ENCODE data around the gene VGLL3. TPM values are rescaled to one million over a fixed set of nuclear protein-coding genes. Genes with fewer than 3 reads are reported as not detected.

Gene VGLL3
- total and polyA plus RNA-seq, 3 experiments from 2014 or later, result not detected

GRCh38 chr3:86993704-86994103 is 2.8 kb upstream of the VGLL3 start:
- ChIA-PET CTCF (no interaction called here), POLR2A (no interaction called here)
- H3K4me1 Mint-ChIP-seq, result peaks cover 0 to 10% (median 0%) of the 10 kb centered on the region in 3 donors
- no peak overlapping the region for H3K27ac Mint-ChIP-seq
- H3K27ac ChIP-seq (ENCODE audit: low read depth, low read length), result no peak overlapping the region
- peaks cover 6 to 17% of the 10 kb centered on the region in 2 donors for H3K27me3 Mint-ChIP-seq
- no peak overlapping the region for H3K4me3 Mint-ChIP-seq
- DNase-seq, result no peak
- H3K27me3 ChIP-seq (ENCODE audit: insufficient read depth, low read length, poor library complexity, severe bottlenecking), result no peaks in the 10 kb centered on the region
- H3K4me3 ChIP-seq (ENCODE audit: low read length), result no peak overlapping the region
- no peaks in the 10 kb centered on the region for H3K4me1 ChIP-seq (ENCODE audit: insufficient read depth, low read length)
- H3K9me3 ChIP-seq (ENCODE audit: low read length), result no peaks in the 10 kb centered on the region
- H3K36me3 Mint-ChIP-seq, result no peaks in the 10 kb centered on the region
- peaks cover 0 to 7% (median 6%) of the 10 kb centered on the region in 5 donors for H3K9me3 Mint-ChIP-seq
- H3K36me3 ChIP-seq (ENCODE audit: insufficient read depth, low read length), result no peaks in the 10 kb centered on the region

GRCh38 chr3:86991840-86992435 is 989 bp upstream of the VGLL3 start:
- Mint-ChIP-seq H3K27ac (no peak overlapping the region), H3K27me3 (peaks cover 6 to 17% of the 10 kb centered on the region in 2 donors), H3K9me3 (peaks cover 0 to 7% (median 6%) of the 10 kb centered on the region in 5 donors), H3K36me3 (no peaks in the 10 kb centered on the region), H3K4me1 (peaks cover 0 to 10% (median 0%) of the 10 kb centered on the region in 3 donors), H3K4me3 (no peak overlapping the region)
- no peak overlapping the region for H3K4me3 ChIP-seq (ENCODE audit: low read length)
- H3K36me3 ChIP-seq (ENCODE audit: insufficient read depth, low read length), result no peaks in the 10 kb centered on the region
- no peak overlapping the region for H3K27ac ChIP-seq (ENCODE audit: low read depth, low read length)
- ChIA-PET CTCF (no interaction called here), POLR2A (no interaction called here)
- no peak for DNase-seq
- no peaks in the 10 kb centered on the region for H3K4me1 ChIP-seq (ENCODE audit: insufficient read depth, low read length)
- H3K27me3 ChIP-seq (ENCODE audit: insufficient read depth, low read length, poor library complexity, severe bottlenecking), result no peaks in the 10 kb centered on the region
- H3K9me3 ChIP-seq (ENCODE audit: low read length), result no peaks in the 10 kb centered on the region

- no peak overlapping the region for H3K27ac ChIP-seq (ENCODE audit: low read depth, low read length)
- H3K27me3 ChIP-seq (ENCODE audit: insufficient read depth, low read length, poor library complexity, severe bottlenecking), result no peaks in the 10 kb centered on the region
- ChIA-PET POLR2A (no interaction called here), CTCF (no interaction called here)
- DNase-seq, result no peak
- H3K4me1 Mint-ChIP-seq, result peaks cover 0 to 10% (median 0%) of the 10 kb centered on the region in 3 donors
- H3K9me3 Mint-ChIP-seq, result peaks cover 0 to 7% (median 6%) of the 10 kb centered on the region in 5 donors
- no peak overlapping the region for H3K27ac Mint-ChIP-seq
- H3K9me3 ChIP-seq (ENCODE audit: low read length), result no peaks in the 10 kb centered on the region
- H3K36me3 ChIP-seq (ENCODE audit: insufficient read depth, low read length), result no peaks in the 10 kb centered on the region
- H3K4me3 Mint-ChIP-seq, result no peak overlapping the region
- peaks cover 6 to 17% of the 10 kb centered on the region in 2 donors for H3K27me3 Mint-ChIP-seq
- H3K4me1 ChIP-seq (ENCODE audit: insufficient read depth, low read length), result no peaks in the 10 kb centered on the region
- no peak overlapping the region for H3K4me3 ChIP-seq (ENCODE audit: low read length)
- no peaks in the 10 kb centered on the region for H3K36me3 Mint-ChIP-seq
Measured at GRCh38 chr3:86991482-86991815, 500 bp upstream of the VGLL3 start.

- Mint-ChIP-seq H3K4me3 (peak overlapping the region in 1 of 7 donors; percentile 3), H3K27ac (no peak overlapping the region), H3K9me3 (peaks cover 0 to 7% (median 6%) of the 10 kb centered on the region in 5 donors), H3K4me1 (peaks cover 0 to 10% (median 0%) of the 10 kb centered on the region in 3 donors), H3K36me3 (no peaks in the 10 kb centered on the region), H3K27me3 (peaks cover 5 to 17% of the 10 kb centered on the region in 2 donors)
- Histone ChIP-seq H3K36me3 (ENCODE audit: insufficient read depth, low read length) (no peaks in the 10 kb centered on the region), H3K27me3 (ENCODE audit: insufficient read depth, low read length, poor library complexity, severe bottlenecking) (no peaks in the 10 kb centered on the region), H3K27ac (ENCODE audit: low read depth, low read length) (no peak overlapping the region), H3K9me3 (ENCODE audit: low read length) (no peaks in the 10 kb centered on the region), H3K4me1 (ENCODE audit: insufficient read depth, low read length) (no peaks in the 10 kb centered on the region), H3K4me3 (ENCODE audit: low read length) (no peak overlapping the region)
- POLR2A ChIA-PET, result no interaction called here
- no peak for DNase-seq
- CTCF ChIA-PET, result no interaction called here
Measured at GRCh38 chr3:86990012-86990733, 776 bp downstream of the VGLL3 start.

- ChIA-PET POLR2A (no interaction called here), CTCF (no interaction called here)
- Histone ChIP-seq H3K27ac (ENCODE audit: low read depth, low read length) (no peak overlapping the region), H3K4me3 (ENCODE audit: low read length) (no peak overlapping the region), H3K9me3 (ENCODE audit: low read length) (no peaks in the 10 kb centered on the region), H3K36me3 (ENCODE audit: insufficient read depth, low read length) (no peaks in the 10 kb centered on the region), H3K27me3 (ENCODE audit: insufficient read depth, low read length, poor library complexity, severe bottlenecking) (no peaks in the 10 kb centered on the region), H3K4me1 (ENCODE audit: insufficient read depth, low read length) (no peaks in the 10 kb centered on the region)
- H3K36me3 Mint-ChIP-seq, result no peaks in the 10 kb centered on the region
- H3K27ac Mint-ChIP-seq, result no peak overlapping the region
- DNase-seq, result no peak
- H3K4me1 Mint-ChIP-seq, result peaks cover 0 to 10% (median 0%) of the 10 kb centered on the region in 3 donors
- peak overlapping the region in 1 of 7 donors; percentile 3 for H3K4me3 Mint-ChIP-seq
- peaks cover 0 to 7% (median 5%) of the 10 kb centered on the region in 5 donors for H3K9me3 Mint-ChIP-seq
- H3K27me3 Mint-ChIP-seq, result peaks cover 5 to 17% of the 10 kb centered on the region in 2 donors
Measured at GRCh38 chr3:86989611-86990010, 1.3 kb downstream of the VGLL3 start.

GRCh38 chr3:86989006-86989405 is 1.9 kb downstream of the VGLL3 start:
- Mint-ChIP-seq H3K27me3 (peaks cover 5 to 17% of the 10 kb centered on the region in 2 donors), H3K36me3 (no peaks in the 10 kb centered on the region), H3K27ac (no peak overlapping the region), H3K9me3 (peaks cover 0 to 7% (median 4%) of the 10 kb centered on the region in 5 donors), H3K4me1 (peaks cover 0 to 10% (median 0%) of the 10 kb centered on the region in 3 donors), H3K4me3 (no peak overlapping the region)
- Histone ChIP-seq H3K4me1 (ENCODE audit: insufficient read depth, low read length) (no peaks in the 10 kb centered on the region), H3K27me3 (ENCODE audit: insufficient read depth, low read length, poor library complexity, severe bottlenecking) (no peaks in the 10 kb centered on the region), H3K9me3 (ENCODE audit: low read length) (no peaks in the 10 kb centered on the region), H3K4me3 (ENCODE audit: low read length) (no peak overlapping the region), H3K36me3 (ENCODE audit: insufficient read depth, low read length) (no peaks in the 10 kb centered on the region), H3K27ac (ENCODE audit: low read depth, low read length) (no peak overlapping the region)
- CTCF ChIA-PET, result no interaction called here
- POLR2A ChIA-PET, result no interaction called here
- no peak for DNase-seq

GRCh38 chr3:86988235-86988634 is 2.7 kb downstream of the VGLL3 start:
- DNase-seq, result no peak
- H3K9me3 Mint-ChIP-seq, result peaks cover 0 to 7% (median 4%) of the 10 kb centered on the region in 5 donors
- no peak overlapping the region for H3K27ac ChIP-seq (ENCODE audit: low read depth, low read length)

GRCh38 chr3:86987421-86987715 is 3.6 kb downstream of the VGLL3 start:
- Histone ChIP-seq H3K36me3 (ENCODE audit: insufficient read depth, low read length) (no peaks in the 10 kb centered on the region), H3K27ac (ENCODE audit: low read depth, low read length) (no peak overlapping the region), H3K4me3 (ENCODE audit: low read length) (no peak overlapping the region), H3K4me1 (ENCODE audit: insufficient read depth, low read length) (no peaks in the 10 kb centered on the region), H3K9me3 (ENCODE audit: low read length) (no peaks in the 10 kb centered on the region), H3K27me3 (ENCODE audit: insufficient read depth, low read length, poor library complexity, severe bottlenecking) (no peaks in the 10 kb centered on the region)
- Mint-ChIP-seq H3K9me3 (peaks cover 0 to 6% (median 4%) of the 10 kb centered on the region in 5 donors), H3K27me3 (peaks cover 5 to 17% of the 10 kb centered on the region in 2 donors), H3K27ac (no peak overlapping the region), H3K4me3 (no peak overlapping the region), H3K36me3 (no peaks in the 10 kb centered on the region), H3K4me1 (peaks cover 0 to 10% (median 0%) of the 10 kb centered on the region in 3 donors)
- ChIA-PET CTCF (no interaction called here), POLR2A (no interaction called here)
- DNase-seq, result no peak

More at GRCh38 chr3:86988235-86988634, 2.7 kb downstream of the VGLL3 start:
- Histone ChIP-seq H3K27me3 (ENCODE audit: insufficient read depth, low read length, poor library complexity, severe bottlenecking) (no peaks in the 10 kb centered on the region), H3K36me3 (ENCODE audit: insufficient read depth, low read length) (no peaks in the 10 kb centered on the region), H3K4me3 (ENCODE audit: low read length) (no peak overlapping the region), H3K4me1 (ENCODE audit: insufficient read depth, low read length) (no peaks in the 10 kb centered on the region), H3K9me3 (ENCODE audit: low read length) (no peaks in the 10 kb centered on the region)
- ChIA-PET POLR2A (no interaction called here), CTCF (no interaction called here)
- no peak overlapping the region for H3K4me3 Mint-ChIP-seq
- H3K36me3 Mint-ChIP-seq, result no peaks in the 10 kb centered on the region
- peaks cover 5 to 17% of the 10 kb centered on the region in 2 donors for H3K27me3 Mint-ChIP-seq
- no peak overlapping the region for H3K27ac Mint-ChIP-seq
- peaks cover 0 to 10% (median 0%) of the 10 kb centered on the region in 3 donors for H3K4me1 Mint-ChIP-seq

Measured in CD8-positive, alpha-beta memory T cell (primary cell).